Measurements from ENCODE around the gene CCNG2.

GRCh38 chr4:77193046-77193445 lies 36.0 kb downstream of the CCNG2 start:
- no peak for TF ChIP-seq CHD4 (IDR thresholded peaks at IDR 0.05; ENCODE audit: borderline replicate concordance, low read length)
- TF ChIP-seq CAMTA2 (CRISPR knock-in tag; IDR thresholded peaks at IDR 0.05; ENCODE audit: borderline replicate concordance): no peak
- TF ChIP-seq ONECUT2 (CRISPR knock-in tag; IDR thresholded peaks at IDR 0.05): no peak
- TF ChIP-seq ZNF580 (CRISPR knock-in tag; IDR thresholded peaks at IDR 0.05; ENCODE audit: borderline replicate concordance, low read depth): no peak
- no peak for TF ChIP-seq STAT5B (CRISPR knock-in tag; IDR thresholded peaks at IDR 0.05)
- no peak for TF ChIP-seq SIX4 (CRISPR knock-in tag; IDR thresholded peaks at IDR 0.05)
- no peak for TF ChIP-seq KLF12 (CRISPR knock-in tag; IDR thresholded peaks at IDR 0.05; ENCODE audit: borderline replicate concordance)
- no peak for TF ChIP-seq HOXA7 (CRISPR knock-in tag; IDR thresholded peaks at IDR 0.05)
- TF ChIP-seq CTCF (CRISPR knock-in tag; IDR thresholded peaks at IDR 0.05): no peak

Data from HepG2 (cell line).